OCI-LY1 (cell line): ENCODE results near the gene ITSN1.

ENCODE experiments used
- H2AFZ ChIP-seq: fragments of 200-600 bp; sonication (generic), shearing (Covaris generic); 2 replicates; pipeline ENCODE4 v1.6.0; 2014; ENCODE audit warnings: antibody characterized with exemption, mild to moderate bottlenecking, low read length
- H3F3A ChIP-seq: fragments of 200-600 bp; sonication (generic), shearing (Covaris generic); 2 replicates; pipeline ENCODE4 v1.6.0; 2014; ENCODE audit warnings: mild to moderate bottlenecking, antibody characterized with exemption, low read length, moderate library complexity; ENCODE audit not compliant: insufficient read depth
- H3K27ac ChIP-seq: fragments of 200-600 bp; sonication (generic); 2 replicates; pipeline ENCODE4 v1.5.1; 2014; ENCODE audit warnings: low read length, mixed run types, mild to moderate bottlenecking, low read depth; ENCODE audit not compliant: poor library complexity, severe bottlenecking
- H3K27me3 ChIP-seq: fragments of 200-600 bp; sonication (generic); 2 replicates; pipeline ENCODE4 v1.6.0; 2014; ENCODE audit warnings: antibody characterized with exemption, mild to moderate bottlenecking, low read length, moderate library complexity; ENCODE audit not compliant: insufficient read depth
- H3K36me3 ChIP-seq: fragments of 200-600 bp; sonication (generic); 2 replicates; pipeline ENCODE4 v1.6.1; 2014; ENCODE audit warnings: mild to moderate bottlenecking, antibody characterized with exemption, low read length, moderate library complexity, mixed read lengths; ENCODE audit not compliant: insufficient read depth
- H3K4me1 ChIP-seq: fragments of 200-600 bp; sonication (generic); 2 replicates; pipeline ENCODE4 v1.5.1; 2014; ENCODE audit warnings: mild to moderate bottlenecking, low read length, moderate library complexity; ENCODE audit not compliant: insufficient read depth, severe bottlenecking
- H3K4me2 ChIP-seq: fragments of 200-600 bp; sonication (generic), shearing (Covaris generic); 2 replicates; pipeline ENCODE4 v1.6.1; 2014; ENCODE audit warnings: low read length
- H3K4me3 ChIP-seq: fragments of 200-600 bp; sonication (generic); 2 replicates; pipeline ENCODE4 v1.5.1; 2014; ENCODE audit warnings: low read length, low read depth, mild to moderate bottlenecking, mixed read lengths; ENCODE audit not compliant: poor library complexity, severe bottlenecking
- H3K79me2 ChIP-seq: fragments of 200-600 bp; shearing (Covaris generic); 2 replicates; pipeline ENCODE4 v1.6.1; 2016; ENCODE audit warnings: mixed run types, low read length, mixed read lengths; ENCODE audit not compliant: insufficient read depth
- H3K9ac ChIP-seq: fragments of 200-600 bp; sonication (generic), shearing (Covaris generic); 2 replicates; pipeline ENCODE4 v1.6.1; 2014; ENCODE audit warnings: mild to moderate bottlenecking, low read length, mixed read lengths
- H3K9me2 ChIP-seq: fragments of 200-600 bp; sonication (generic), shearing (Covaris generic); 2 replicates; pipeline ENCODE4 v1.6.1; 2014; ENCODE audit warnings: low read depth, mild to moderate bottlenecking, low read length, mixed read lengths
- H3K9me3 ChIP-seq: fragments of 200-600 bp; shearing (Covaris generic); 2 replicates; pipeline ENCODE4 v1.6.1; 2014; ENCODE audit warnings: low read length, mixed read lengths
- H4K20me1 ChIP-seq: fragments of 200-600 bp; sonication (generic), shearing (Covaris generic); 2 replicates; pipeline ENCODE4 v1.6.0; 2016; ENCODE audit warnings: mild to moderate bottlenecking, low read length; ENCODE audit not compliant: insufficient read depth
- EZH2 ChIP-seq: fragments of 200-600 bp; sonication (generic), shearing (Covaris generic); IDR thresholded peaks from 2 replicates; pipeline ENCODE4 v1.8.0; 2017; ENCODE audit warnings: borderline replicate concordance, mixed run types, mild to moderate bottlenecking, antibody characterized with exemption, low read length, moderate library complexity, mixed read lengths
- TF ChIP-seq, protein P1 (sequence below): fragments of 200-600 bp; sonication (generic), shearing (Covaris generic); IDR thresholded peaks from 2 replicates; pipeline ENCODE4 v1.5.1; 2017; ENCODE audit warnings: mild to moderate bottlenecking, antibody characterized with exemption, low read length, moderate library complexity, mixed read lengths

ITSN1 gene

DNA sequence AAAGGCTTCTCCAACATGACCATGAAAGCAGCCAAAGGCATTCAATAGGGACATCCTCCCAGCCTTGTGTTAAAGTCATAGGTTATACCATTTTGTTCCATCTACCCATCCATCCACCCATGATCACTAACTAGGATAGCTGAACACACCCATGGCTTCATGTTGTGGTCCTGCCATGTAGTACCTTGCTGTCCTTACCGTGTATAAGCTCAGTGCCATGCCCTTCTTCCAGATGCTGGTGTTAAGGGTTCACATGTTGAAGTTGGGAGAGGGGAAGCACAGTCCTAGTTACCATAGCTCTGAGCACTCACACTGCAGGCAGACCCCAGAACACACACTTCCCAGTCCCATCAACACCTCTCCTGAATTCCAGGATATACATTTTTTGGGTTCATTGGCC lies 221.8 kb downstream of the ITSN1 start:
- Histone ChIP-seq H3K4me2 (no peak overlapping the region), H3K27me3 (no peaks in the 10 kb centered on the region), H3K36me3 (no peaks in the 10 kb centered on the region), H3K9me3 (no peaks in the 10 kb centered on the region), H3K9me2 (no peaks in the 10 kb centered on the region), H3K79me2 (no peaks in the 10 kb centered on the region), H3K27ac (no peak overlapping the region), H3K4me1 (no peaks in the 10 kb centered on the region), H3K4me3 (no peak overlapping the region), H3F3A (no peaks in the 10 kb centered on the region), H2AFZ (no peak overlapping the region), H4K20me1 (no peaks in the 10 kb centered on the region), H3K9ac (no peak overlapping the region)
- TF ChIP-seq, protein P1, sequence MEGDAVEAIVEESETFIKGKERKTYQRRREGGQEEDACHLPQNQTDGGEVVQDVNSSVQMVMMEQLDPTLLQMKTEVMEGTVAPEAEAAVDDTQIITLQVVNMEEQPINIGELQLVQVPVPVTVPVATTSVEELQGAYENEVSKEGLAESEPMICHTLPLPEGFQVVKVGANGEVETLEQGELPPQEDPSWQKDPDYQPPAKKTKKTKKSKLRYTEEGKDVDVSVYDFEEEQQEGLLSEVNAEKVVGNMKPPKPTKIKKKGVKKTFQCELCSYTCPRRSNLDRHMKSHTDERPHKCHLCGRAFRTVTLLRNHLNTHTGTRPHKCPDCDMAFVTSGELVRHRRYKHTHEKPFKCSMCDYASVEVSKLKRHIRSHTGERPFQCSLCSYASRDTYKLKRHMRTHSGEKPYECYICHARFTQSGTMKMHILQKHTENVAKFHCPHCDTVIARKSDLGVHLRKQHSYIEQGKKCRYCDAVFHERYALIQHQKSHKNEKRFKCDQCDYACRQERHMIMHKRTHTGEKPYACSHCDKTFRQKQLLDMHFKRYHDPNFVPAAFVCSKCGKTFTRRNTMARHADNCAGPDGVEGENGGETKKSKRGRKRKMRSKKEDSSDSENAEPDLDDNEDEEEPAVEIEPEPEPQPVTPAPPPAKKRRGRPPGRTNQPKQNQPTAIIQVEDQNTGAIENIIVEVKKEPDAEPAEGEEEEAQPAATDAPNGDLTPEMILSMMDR = no peak
- TF ChIP-seq EZH2 = no peak

DNA sequence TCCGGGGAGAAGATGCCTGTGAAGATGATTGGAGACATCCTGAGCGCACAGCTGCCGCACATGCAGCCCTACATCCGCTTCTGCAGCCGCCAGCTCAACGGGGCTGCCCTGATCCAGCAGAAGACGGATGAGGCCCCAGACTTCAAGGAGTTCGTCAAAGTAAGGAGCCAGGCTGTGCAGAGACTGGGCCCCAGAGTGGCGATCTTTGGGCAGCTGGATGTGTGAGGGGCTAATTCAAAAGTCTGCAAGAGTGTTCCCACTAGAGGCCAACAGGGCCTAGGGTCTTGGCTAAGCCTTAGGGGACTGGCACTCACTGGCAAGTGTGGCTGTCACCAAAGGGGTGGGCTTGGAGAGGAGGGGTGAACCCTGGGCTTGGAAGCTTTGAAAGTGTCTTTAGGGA lies 222.9 kb downstream of the ITSN1 start:
- H3K79me2 ChIP-seq = no peaks in the 10 kb centered on the region
- H3K9ac ChIP-seq = no peak overlapping the region

DNA sequence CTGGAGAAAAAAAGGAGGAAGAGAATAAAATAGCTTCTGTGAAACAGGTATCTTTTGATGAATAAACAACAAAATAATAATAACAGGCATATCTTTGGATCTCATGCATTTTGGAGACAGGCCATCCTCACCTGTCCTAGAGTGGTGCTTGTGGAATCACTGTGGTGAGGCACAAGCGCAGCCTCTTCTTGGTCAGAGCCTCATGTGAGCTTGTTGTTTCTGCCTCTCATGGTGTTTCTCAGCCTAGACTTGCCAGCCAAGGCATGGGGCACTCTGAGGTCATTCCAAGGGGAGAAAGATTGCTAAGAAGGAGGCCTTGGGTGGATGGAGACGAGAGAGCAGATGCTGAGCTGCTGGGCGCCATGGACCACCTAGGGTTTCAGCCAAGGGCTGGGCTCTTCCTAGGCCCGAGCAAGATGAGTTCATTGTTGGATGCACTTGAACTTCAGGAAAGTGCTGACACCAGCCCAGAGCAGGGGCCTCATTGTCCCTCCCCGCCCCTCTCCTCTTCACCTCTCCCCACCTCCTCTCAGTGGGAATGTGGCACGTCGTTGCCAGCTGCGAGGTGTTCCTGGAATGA lies 223.8 kb downstream of the ITSN1 start:
- no peaks in the 10 kb centered on the region for H3K9me2 ChIP-seq
- no peaks in the 10 kb centered on the region for H3K36me3 ChIP-seq
- TF ChIP-seq, protein P1 = no peak
- no peak for TF ChIP-seq EZH2
- no peak overlapping the region for H3K9ac ChIP-seq
- H3K4me1 ChIP-seq = no peaks in the 10 kb centered on the region
- H3K79me2 ChIP-seq = no peaks in the 10 kb centered on the region
- no peak overlapping the region for H3K27ac ChIP-seq
- H3F3A ChIP-seq = no peaks in the 10 kb centered on the region
- H3K4me3 ChIP-seq = no peak overlapping the region
- H3K4me2 ChIP-seq = no peak overlapping the region
- no peaks in the 10 kb centered on the region for H3K27me3 ChIP-seq
- no peak overlapping the region for H2AFZ ChIP-seq
- H3K9me3 ChIP-seq = no peaks in the 10 kb centered on the region
- H4K20me1 ChIP-seq = no peaks in the 10 kb centered on the region

More for the DNA sequence above, 222.9 kb downstream of the ITSN1 start:
- no peaks in the 10 kb centered on the region for H3K9me2 ChIP-seq
- no peaks in the 10 kb centered on the region for H4K20me1 ChIP-seq
- no peak overlapping the region for H3K4me3 ChIP-seq
- TF ChIP-seq, protein P1 = no peak
- no peak for TF ChIP-seq EZH2
- no peaks in the 10 kb centered on the region for H3F3A ChIP-seq
- H3K36me3 ChIP-seq = no peaks in the 10 kb centered on the region
- H3K4me1 ChIP-seq = no peaks in the 10 kb centered on the region
- no peak overlapping the region for H3K27ac ChIP-seq
- no peak overlapping the region for H3K4me2 ChIP-seq
- no peaks in the 10 kb centered on the region for H3K27me3 ChIP-seq
- H2AFZ ChIP-seq = no peak overlapping the region
- no peaks in the 10 kb centered on the region for H3K9me3 ChIP-seq
